Measurements from ENCODE around the gene ATG4C. TPM values are rescaled to one million over a fixed set of nuclear protein-coding genes. Genes with fewer than 3 reads are reported as not detected.
"Not testable (repeated sequence)": the region's sequence is repeated elsewhere in the genome, so short reads cannot be mapped to it uniquely, and the experiment has no call there.

ATG4C gene, protein sequence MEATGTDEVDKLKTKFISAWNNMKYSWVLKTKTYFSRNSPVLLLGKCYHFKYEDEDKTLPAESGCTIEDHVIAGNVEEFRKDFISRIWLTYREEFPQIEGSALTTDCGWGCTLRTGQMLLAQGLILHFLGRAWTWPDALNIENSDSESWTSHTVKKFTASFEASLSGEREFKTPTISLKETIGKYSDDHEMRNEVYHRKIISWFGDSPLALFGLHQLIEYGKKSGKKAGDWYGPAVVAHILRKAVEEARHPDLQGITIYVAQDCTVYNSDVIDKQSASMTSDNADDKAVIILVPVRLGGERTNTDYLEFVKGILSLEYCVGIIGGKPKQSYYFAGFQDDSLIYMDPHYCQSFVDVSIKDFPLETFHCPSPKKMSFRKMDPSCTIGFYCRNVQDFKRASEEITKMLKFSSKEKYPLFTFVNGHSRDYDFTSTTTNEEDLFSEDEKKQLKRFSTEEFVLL
- total RNA-seq, result 11.5 TPM
- long read RNA-seq, transcript ATG4C-203 (11 exons, 2,890 nt), result minor isoform, 5 of 21 reads
- long read RNA-seq, transcript ATG4C-201 (11 exons, 2,938 nt), result major isoform, 9 of 21 reads
- long read RNA-seq, partial matches to known transcripts, result 1 of 21 reads
- long read RNA-seq, other reads (novel, unspliced or antisense), result 6 of 21 reads

DNA sequence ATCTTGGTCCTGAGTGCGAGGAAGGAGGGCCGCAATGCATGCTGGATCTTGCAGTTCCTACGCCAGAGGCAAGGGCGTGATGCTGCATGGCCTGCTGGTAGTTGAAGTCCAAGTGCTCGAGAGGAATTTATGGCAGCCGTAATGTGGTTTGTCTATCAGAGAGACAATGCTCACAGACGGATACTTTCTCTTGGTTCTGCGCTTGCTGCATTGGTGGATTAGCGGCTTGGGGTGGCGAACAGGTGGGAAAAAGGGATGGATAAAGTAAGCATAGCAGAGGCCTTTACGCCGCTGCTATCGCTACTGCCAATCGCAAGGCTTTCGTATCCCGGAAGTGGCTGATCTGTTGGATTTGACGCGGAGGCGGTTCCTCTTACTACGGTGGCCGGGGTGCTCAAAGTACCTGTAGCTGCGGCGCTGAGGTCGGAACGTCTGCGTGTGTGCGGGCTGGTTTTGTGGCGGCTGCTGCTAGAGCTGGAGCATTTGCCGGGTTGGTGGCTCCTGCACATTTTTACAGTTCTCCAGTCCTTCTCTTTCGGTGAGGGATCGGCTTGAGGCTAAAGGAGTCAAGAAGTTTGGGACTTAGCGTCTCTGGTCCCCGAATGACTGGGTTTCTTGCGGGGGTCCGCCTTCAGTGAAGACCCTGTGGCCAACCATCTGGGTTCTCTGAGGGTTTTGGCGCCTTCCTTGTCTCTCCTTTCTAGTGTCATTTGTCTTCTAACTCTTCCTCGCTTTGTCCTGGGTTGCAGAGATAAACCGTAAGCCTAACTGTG, at the start of gene ATG4C:
Gene ATG4C, plus strand, starts transcription at position 397 of the 773 bp plus-strand sequence. CDS start 19,655 bp downstream, outside the sequence.
- intact Hi-C loops (cut with DNase I), result no loop called here
- DNase-seq (peak; percentile 96), ATAC-seq (ENCODE audit: poor library complexity) (peak; percentile 99)

- DNase-seq (no peak), ATAC-seq (ENCODE audit: poor library complexity) (peak; percentile 66)
- intact Hi-C loops (cut with DNase I), result no loop called here
Measured at GRCh38 chr1:62735491-62736171, 48.3 kb upstream of the ATG4C start.

GRCh38 chr1:62740701-62741100, 43.2 kb upstream of the ATG4C start:
- not testable (repeated sequence) for ATAC-seq (ENCODE audit: poor library complexity); DNase-seq
- intact Hi-C loops (cut with DNase I), result loop anchor here (10.0 kb wide), 2 partner anchors 206 to 236 kb away; no protein-coding TSS in a partner anchor

DNA sequence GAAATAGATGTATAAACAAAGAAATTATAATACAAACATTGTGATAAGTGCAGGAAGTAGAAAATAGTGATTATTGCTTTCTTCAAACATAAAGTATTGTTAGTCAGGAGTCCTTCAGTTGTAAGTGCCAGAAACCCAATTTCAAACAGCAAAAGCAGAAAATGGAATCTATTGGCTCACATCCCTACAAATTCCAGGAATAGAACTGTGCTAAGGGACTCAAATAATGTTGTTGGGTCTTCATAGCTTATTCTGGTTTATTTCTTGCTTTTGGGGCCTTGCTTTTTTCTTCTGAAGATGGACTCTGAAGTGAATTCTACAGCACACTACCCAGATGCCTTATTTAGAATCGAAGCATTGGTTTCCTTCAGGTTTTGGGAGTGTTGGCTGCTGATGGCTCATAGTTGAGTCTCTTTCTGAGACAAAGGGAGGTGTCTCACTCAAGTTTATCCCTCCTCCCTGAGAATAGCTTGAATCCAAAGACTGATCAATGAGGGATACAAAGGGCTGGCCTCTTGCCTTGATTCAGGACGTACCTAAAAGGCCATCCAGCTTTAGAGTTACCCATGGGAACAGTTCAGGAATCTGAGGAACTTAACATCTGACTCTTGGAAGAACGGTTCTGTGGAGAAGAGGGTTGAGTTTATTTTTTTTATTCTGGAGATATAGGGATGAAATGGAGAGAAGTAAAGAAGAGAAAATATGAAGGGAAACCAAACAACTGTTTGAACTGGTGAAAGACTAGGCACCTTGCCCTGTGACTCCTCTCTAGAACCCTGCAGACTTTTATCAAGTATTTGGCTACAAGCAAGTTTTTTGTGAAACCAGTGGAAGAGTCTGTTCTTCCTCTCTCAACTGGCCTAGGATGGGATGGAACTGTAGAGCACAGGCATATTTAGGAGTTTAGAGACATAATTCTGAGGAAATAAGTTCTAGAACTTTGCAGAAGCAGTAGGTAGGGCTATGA, 39.0 kb upstream of the ATG4C start:
- DNase-seq, result no peak
- ATAC-seq (ENCODE audit: poor library complexity), result no peak
- intact Hi-C loops (cut with DNase I), result loop anchor here (10.0 kb wide), 2 partner anchors 210 to 240 kb away; no protein-coding TSS in a partner anchor

DNA sequence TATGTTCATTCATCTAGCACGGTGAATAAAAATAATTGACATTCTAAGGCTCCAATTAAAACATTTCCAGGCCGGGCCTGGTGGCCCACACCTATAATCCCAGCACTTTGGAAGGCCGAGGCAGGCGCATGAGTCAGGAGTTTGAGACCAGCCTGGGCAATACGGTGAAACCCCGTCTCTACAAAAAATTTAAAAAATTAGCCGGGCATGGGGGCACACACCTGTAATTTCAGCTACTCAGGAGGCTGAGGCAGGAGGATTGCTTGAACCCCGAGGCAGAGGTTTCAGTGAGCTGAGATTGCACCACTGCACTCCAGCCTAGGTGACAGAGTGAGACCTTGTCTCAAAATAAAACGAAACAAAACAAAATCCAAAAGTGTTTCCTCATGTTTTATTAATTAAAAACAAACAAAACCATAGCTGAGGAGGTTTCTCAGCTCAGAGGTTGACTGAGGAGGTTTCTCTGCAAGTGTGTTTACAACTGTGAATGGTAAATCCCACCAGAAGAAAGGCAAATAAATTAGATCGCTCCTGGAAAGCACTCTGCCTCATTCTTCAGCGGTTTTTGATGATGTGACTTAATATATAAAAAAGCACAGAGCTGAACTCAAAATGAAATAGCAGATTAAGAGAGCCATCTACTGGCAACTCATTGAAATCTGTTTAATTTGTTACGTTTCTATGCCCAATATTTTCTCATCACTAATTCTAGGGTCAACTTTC, 37.7 kb upstream of the ATG4C start:
- DNase-seq, result no peak
- ATAC-seq (ENCODE audit: poor library complexity), result peak; percentile 56
- intact Hi-C loops (cut with DNase I), result loop anchor here (10.0 kb wide), 2 partner anchors 211 to 241 kb away; no protein-coding TSS in a partner anchor

- DNase-seq (no peak), ATAC-seq (ENCODE audit: poor library complexity) (no peak)
- intact Hi-C loops (cut with DNase I), result loop anchor here (10.0 kb wide), 2 partner anchors 212 to 242 kb away; no protein-coding TSS in a partner anchor
Measured at GRCh38 chr1:62746809-62747138, 37.2 kb upstream of the ATG4C start.

DNA sequence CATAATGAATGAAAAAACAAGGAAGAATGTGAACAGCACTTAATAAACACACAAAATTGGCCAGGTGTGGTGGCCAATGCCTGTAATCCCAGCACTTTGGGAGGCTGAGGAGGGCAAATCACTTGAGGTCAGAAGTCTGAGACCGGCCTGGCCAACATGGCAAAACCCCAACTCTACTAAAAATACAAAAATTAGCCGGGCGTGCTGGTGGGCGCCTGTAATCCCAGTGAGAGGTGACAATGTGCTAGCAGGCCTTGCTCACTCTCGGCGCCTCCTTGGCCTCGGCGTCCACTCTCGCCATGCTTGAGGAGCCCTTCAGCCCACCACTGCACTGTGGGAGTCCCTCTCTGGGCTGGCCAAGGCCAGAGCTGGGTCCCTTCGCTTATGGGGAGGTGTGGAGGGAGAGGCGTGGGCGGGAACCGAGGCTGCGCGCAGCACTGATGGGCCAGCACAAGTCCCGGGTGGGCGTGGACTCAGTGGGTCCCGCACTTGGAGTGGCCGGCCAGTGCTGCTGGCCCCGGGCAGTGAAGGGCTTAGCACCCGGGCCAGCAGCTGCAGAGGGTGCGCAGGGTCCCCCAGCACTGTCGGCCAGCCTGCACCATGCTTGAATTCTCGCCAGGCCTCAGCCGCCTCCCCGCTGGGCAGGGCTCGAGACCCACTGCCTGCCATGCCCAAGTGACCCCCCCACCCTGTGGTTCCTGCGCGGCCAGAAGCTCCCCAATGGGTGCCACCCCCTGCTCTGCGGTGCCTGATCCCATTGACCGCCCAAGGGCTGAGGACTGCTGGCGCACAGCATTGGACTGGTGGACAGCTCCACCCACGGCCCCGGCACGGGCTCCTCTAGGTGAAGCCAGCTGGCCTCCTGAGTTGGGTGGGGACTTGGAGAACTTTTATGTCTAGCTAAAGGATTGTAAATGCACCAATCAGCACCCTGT, 30.6 kb upstream of the ATG4C start:
- intact Hi-C loops (cut with DNase I), result no loop called here
- no peak for DNase-seq
- no peak for ATAC-seq (ENCODE audit: poor library complexity)

- intact Hi-C loops (cut with DNase I); ATAC-seq (ENCODE audit: poor library complexity); DNase-seq: not testable (repeated sequence)
Measured at GRCh38 chr1:62754938-62755337, 29.0 kb upstream of the ATG4C start.

GRCh38 chr1:62756255-62756884, 27.6 kb upstream of the ATG4C start:
- ATAC-seq (ENCODE audit: poor library complexity); DNase-seq; intact Hi-C loops (cut with DNase I): not testable (repeated sequence)

DNA sequence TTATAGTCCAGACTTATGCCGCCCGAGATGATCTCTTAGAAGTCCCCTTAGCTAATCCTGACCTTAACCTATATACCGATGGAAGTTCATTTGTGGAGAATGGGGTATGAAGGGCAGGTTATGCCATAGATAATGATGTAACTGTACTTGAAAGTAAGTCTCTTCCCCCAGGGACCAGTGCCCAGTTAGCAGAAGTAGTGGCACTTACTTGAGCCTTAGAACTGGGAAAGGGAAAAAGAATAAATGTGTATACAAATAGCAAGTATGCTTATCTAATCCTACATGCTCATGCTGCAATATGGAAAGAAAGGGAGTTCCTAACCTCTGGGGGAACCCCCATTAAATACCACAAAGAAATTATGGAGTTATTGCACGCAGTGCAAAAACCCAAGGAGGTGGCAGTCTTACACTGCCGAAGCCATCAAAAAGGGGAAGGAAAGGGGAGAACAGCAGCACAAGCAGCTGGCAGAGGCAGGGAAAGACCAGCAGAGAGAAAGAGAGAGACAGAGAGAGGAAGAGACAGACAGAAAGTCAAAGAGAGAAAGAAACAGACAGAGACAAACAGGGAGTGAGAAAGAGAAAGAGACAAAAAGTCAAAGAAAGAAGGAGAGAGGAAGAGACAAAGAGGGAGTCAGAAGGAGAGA, 24.6 kb upstream of the ATG4C start:
- ATAC-seq (ENCODE audit: poor library complexity); DNase-seq; intact Hi-C loops (cut with DNase I): not testable (repeated sequence)

DNA sequence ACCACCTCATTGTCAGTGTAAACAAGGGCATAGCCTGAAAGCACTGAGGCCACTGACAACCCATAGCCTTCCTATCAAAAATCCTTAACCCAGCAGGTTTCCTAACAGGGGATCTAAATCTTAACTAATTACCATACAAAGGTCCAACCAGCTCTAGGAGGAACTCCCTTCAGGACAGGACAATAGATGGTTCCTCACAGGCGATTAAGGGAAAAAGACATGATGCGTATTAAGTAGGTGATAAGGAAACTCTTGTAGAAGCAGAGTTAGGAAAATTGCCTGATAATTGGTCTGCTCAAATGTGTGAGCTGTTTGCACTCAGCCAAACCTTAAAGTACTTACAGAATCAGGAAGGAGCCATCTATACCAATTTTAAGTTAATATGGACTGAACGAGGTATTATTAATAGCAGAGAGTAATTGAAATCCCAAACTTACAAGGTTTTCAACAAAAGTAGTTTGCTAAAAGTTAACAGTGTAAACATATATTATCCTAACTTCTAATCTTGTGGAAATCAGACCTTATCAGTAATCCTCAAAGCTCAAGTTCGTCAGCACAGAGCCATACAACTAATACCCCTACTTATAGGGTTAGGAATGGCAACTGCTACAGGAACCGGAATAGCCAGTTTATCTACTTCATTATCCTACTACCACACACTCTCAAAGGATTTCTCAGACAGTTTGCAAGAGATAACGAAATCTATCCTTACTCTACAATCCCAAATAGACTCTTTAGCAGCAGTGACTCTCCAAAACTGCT, 23.7 kb upstream of the ATG4C start:
- ATAC-seq (ENCODE audit: poor library complexity); intact Hi-C loops (cut with DNase I); DNase-seq: not testable (repeated sequence)

- DNase-seq; ATAC-seq (ENCODE audit: poor library complexity); intact Hi-C loops (cut with DNase I): not testable (repeated sequence)
Measured at GRCh38 chr1:62761223-62761870, 22.6 kb upstream of the ATG4C start.

DNA sequence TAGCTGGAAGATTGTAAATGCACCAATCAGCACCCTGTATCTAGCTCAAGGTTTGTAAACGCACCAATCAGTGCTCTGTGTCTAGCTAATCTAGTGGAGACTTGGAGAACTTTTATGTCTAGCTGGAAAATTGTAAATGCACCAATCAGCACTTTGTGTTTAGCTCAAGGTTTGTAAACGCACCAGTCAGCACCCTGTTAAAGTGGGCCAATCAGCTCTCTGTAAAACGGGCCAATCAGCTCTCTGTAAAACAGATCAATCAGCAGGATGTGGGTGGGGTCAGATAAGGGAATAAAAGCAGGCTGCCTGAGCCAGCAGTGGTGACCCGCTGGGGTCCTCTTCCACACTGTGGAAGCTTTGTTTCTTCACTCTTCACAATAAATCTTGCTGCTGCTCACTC, 21.9 kb upstream of the ATG4C start:
- DNase-seq; ATAC-seq (ENCODE audit: poor library complexity); intact Hi-C loops (cut with DNase I): not testable (repeated sequence)

GRCh38 chr1:62765981-62766380, 18.0 kb upstream of the ATG4C start:
- DNase-seq, result no peak
- intact Hi-C loops (cut with DNase I), result no loop called here
- ATAC-seq (ENCODE audit: poor library complexity), result no peak
